GM12878 (cell line): ENCODE data around the gene SHH. TPM values are rescaled to one million over a fixed set of nuclear protein-coding genes. Genes with fewer than 3 reads are reported as not detected.

Experiments used
- ATAC-seq: fragments of 200-7000 bp; cut with Tn5 transposase; 3 replicates; pipeline ENCODE4 v1.9.1; 2020; ENCODE audit warnings: mild to moderate bottlenecking, moderate library complexity
- BruUV-seq: library from RNA; stranded (reverse); fragments of 400-500 nt; replicated peaks from 2 replicates; lab custom pipeline; 2021; lab: Mats Ljungman, UMichigan
- CTCF ChIA-PET: fragments of 300-600 bp; sonication (Branson Sonifier 250); formaldehyde crosslinking; extraction: SDS; loops from one replicate; lab custom pipeline; 2021; ENCODE audit warnings: inconsistent platforms; lab: Yijun Ruan, JAX
- POLR2A ChIA-PET: fragments of 350-600 bp; formaldehyde crosslinking; extraction: SDS; loops from one replicate; lab custom pipeline; 2021; ENCODE audit warnings: inconsistent platforms; lab: Charles Lee
- RAD21 ChIA-PET: fragments of 300-600 bp; sonication (Branson Sonifier 250); formaldehyde crosslinking; loops from one replicate; lab custom pipeline; 2023; ENCODE audit warnings: antibody characterized with exemption; ENCODE audit not compliant: unreplicated experiment; lab: Charles Lee
- SMC1A ChIA-PET: fragments of 300-600 bp; sonication (Branson Sonifier 250); formaldehyde crosslinking; loops from one replicate; lab custom pipeline; 2023; ENCODE audit not compliant: unreplicated experiment, uncharacterized antibody; lab: Charles Lee
- DNase-seq: peaks from one replicate; pipeline ENCODE4 v3.0.0-alpha.2; 2011; ENCODE audit warnings: low read depth, low spot score
- FAIRE-seq: peaks from 3 replicates; lab custom pipeline; 2011; peaks lifted over from hg19 to GRCh38; lab: Jason Lieb, UNC
- H2AFZ ChIP-seq: 2 replicates; pipeline ENCODE4 v1.6.0; 2011; ENCODE audit warnings: low read depth, low read length, control low read depth; ENCODE audit not compliant: control insufficient read depth
- H3K27ac ChIP-seq: 2 replicates; pipeline ENCODE4 v1.5.1; 2011; ENCODE audit warnings: control low read depth; ENCODE audit not compliant: control insufficient read depth, insufficient read depth
- H3K27me3 ChIP-seq, 2 experiments: replicated peaks in 1 of 2; 2 replicates each; pipeline versions ENCODE4 v1.6.0 to v1.6.1; 2011; ENCODE audit warnings: low read length in 1 of 2; ENCODE audit not compliant: control insufficient read depth in 2 of 2, insufficient read depth in 2 of 2
- H3K36me3 ChIP-seq, 2 experiments: 2 replicates each; pipeline ENCODE4 v1.5.1; 2011; ENCODE audit warnings: low read length in 1 of 2; ENCODE audit not compliant: control insufficient read depth in 2 of 2, insufficient read depth in 2 of 2
- H3K4me1 ChIP-seq: 2 replicates; pipeline ENCODE4 v1.6.1; 2011; ENCODE audit warnings: mild to moderate bottlenecking, low read length, moderate library complexity, mixed read lengths; ENCODE audit not compliant: control insufficient read depth, insufficient read depth
- H3K4me2 ChIP-seq: 2 replicates; pipeline ENCODE4 v1.6.0; 2011; ENCODE audit warnings: control low read depth; ENCODE audit not compliant: control insufficient read depth, insufficient read depth
- H3K4me3 ChIP-seq: fragments of 200-600 bp; sonication (generic); 2 replicates; pipeline ENCODE4 v1.5.1; 2016
- H3K79me2 ChIP-seq: 2 replicates; pipeline ENCODE4 v1.6.0; 2011; ENCODE audit warnings: low read length; ENCODE audit not compliant: control insufficient read depth, insufficient read depth
- H3K9ac ChIP-seq: 2 replicates; pipeline ENCODE4 v1.8.0; 2011; ENCODE audit warnings: low read length, control low read depth, mixed read lengths; ENCODE audit not compliant: control insufficient read depth, insufficient read depth
- H3K9me3 ChIP-seq: replicated peaks from 3 replicates; pipeline ENCODE4 v1.5.1; 2011; ENCODE audit warnings: mild to moderate bottlenecking, low read length; ENCODE audit not compliant: control insufficient read depth, insufficient read depth
- H4K20me1 ChIP-seq: 2 replicates; pipeline ENCODE4 v1.6.0; 2011; ENCODE audit not compliant: control insufficient read depth, insufficient read depth
- ATF2 ChIP-seq: IDR thresholded peaks from 2 replicates; pipeline ENCODE4 v1.6.1; 2012; ENCODE audit warnings: low read length, inconsistent platforms
- ATF3 ChIP-seq: IDR thresholded peaks from 2 replicates; pipeline ENCODE4 v1.6.1; 2011; ENCODE audit warnings: low read depth, mild to moderate bottlenecking, low read length, moderate library complexity, borderline replicate concordance; ENCODE audit errors: extremely low read depth
- ATF7 ChIP-seq: fragments of 450-650 bp; IDR thresholded peaks from 2 replicates; pipeline ENCODE4 v1.6.1; 2016; ENCODE audit warnings: low read depth, mild to moderate bottlenecking
- CHD4 ChIP-seq: fragments of 200-600 bp; sonication (generic); IDR thresholded peaks from 2 replicates; pipeline ENCODE4 v1.6.1; 2016; ENCODE audit warnings: mild to moderate bottlenecking
- EZH2 ChIP-seq: IDR thresholded peaks from 2 replicates; pipeline ENCODE4 v1.6.1; 2012; ENCODE audit warnings: low read depth, mild to moderate bottlenecking, control low read depth, inconsistent platforms, low read length, borderline replicate concordance; ENCODE audit not compliant: control insufficient read depth
- HDAC6 ChIP-seq: fragments of 200-600 bp; sonication (generic); IDR thresholded peaks from one replicate; pipeline ENCODE4 v1.8.0; 2017; ENCODE audit warnings: antibody characterized with exemption; ENCODE audit not compliant: unreplicated experiment
- JUNB ChIP-seq: IDR thresholded peaks from 2 replicates; pipeline ENCODE4 v1.6.1; 2016; ENCODE audit warnings: antibody characterized with exemption, mild to moderate bottlenecking
- POU2F2 ChIP-seq: IDR thresholded peaks from 3 replicates; pipeline ENCODE4 v1.6.1; 2011; ENCODE audit warnings: low read depth, mild to moderate bottlenecking, low read length, borderline replicate concordance
- RAD51 ChIP-seq: fragments of 450-650 bp; IDR thresholded peaks from 2 replicates; pipeline ENCODE4 v1.6.1; 2016; ENCODE audit warnings: moderate library complexity, mild to moderate bottlenecking, inconsistent platforms
- RCOR1 ChIP-seq: conservative IDR thresholded peaks from 2 replicates; pipeline ENCODE4 v1.6.1; 2012; ENCODE audit warnings: low read depth, low read length, improper control_type of control experiment
- SIX5 ChIP-seq: IDR thresholded peaks from 2 replicates; pipeline ENCODE4 v1.6.1; 2011; ENCODE audit warnings: mild to moderate bottlenecking, low read depth, low read length, moderate library complexity; ENCODE audit not compliant: severe bottlenecking
- WRNIP1 ChIP-seq: IDR thresholded peaks from 2 replicates; pipeline ENCODE4 v1.6.1; 2011; ENCODE audit warnings: low read depth, low read length, improper control_type of control experiment, borderline replicate concordance
- ZBTB11 ChIP-seq: fragments of 450-650 bp; formaldehyde crosslinking; IDR thresholded peaks from 2 replicates; pipeline ENCODE4 v1.5.0; 2022; ENCODE audit warnings: mild to moderate bottlenecking, missing genetic modification characterization
- WGBS: methylation state at CpG from one replicate; pipeline ENCODE4 v1.1.6; 2016; ENCODE audit warnings: low lambda C conversion rate; ENCODE audit not compliant: insufficient replicate concordance, insufficient coverage; ENCODE audit errors: missing lambda C conversion rate; 5-methylcytosine and 5-hydroxymethylcytosine counted together
- in situ Hi-C: fragments of 300-500 bp; cut with MboI; formaldehyde crosslinking; loops from 9 replicates; pipeline ENCODE4 v1.14.3; 2018; ENCODE audit warnings: mixed read lengths
- intact Hi-C: fragments of 100-400 bp; cut with micrococcal nuclease; formaldehyde crosslinking; loops from one replicate; pipeline ENCODE4 v1.14.2; 2022; ENCODE audit not compliant: unreplicated experiment
- polyA plus RNA-seq, 11 experiments: library from polyadenylated mRNA; depleted of rRNA in 4 of 11; unstranded in 6 of 11; stranded (reverse) in 5 of 11; fragments of >200 nt; fragmentation: Nextera tagmentation in 4 of 11; fragmentation: Illumina TruSeq in 1 of 11; extraction: Ambion mirVana in 4 of 11; extraction: Trizol in 1 of 11; gene quantifications; 1 replicate in 1 of 11; 2 replicates in 10 of 11; pipeline versions ENCODE4 v1.2.1 to v1.2.3, GENCODE V29; 2011 to 2016; ENCODE audit warnings: inconsistent platforms in 2 of 11, missing spikeins in 2 of 11, low read depth in 1 of 11
- total RNA-seq, 4 experiments: library from RNA; depleted of rRNA in 3 of 4; stranded (reverse); fragments of >200 nt in 3 of 4; fragmentation: Illumina TruSeq in 1 of 4; extraction: Trizol in 1 of 4; gene quantifications; 2 replicates each; pipeline versions ENCODE4 v1.2.1 to v1.2.3, GENCODE V29; 2013 to 2021
- TF ChIP-seq, protein P1 (sequence below): IDR thresholded peaks from 2 replicates; pipeline ENCODE4 v1.6.1; 2012; ENCODE audit warnings: low read depth, low read length, improper control_type of control experiment

The SHH gene
- total and polyA plus RNA-seq, 10 of the 15 experiments (the other 5 are each of a cell fraction or from before 2014, with no cell fraction given): not detected

GRCh38 chr7:155759740-155760430 is 52.4 kb downstream of the SHH start:
- no peak overlapping the region for H3K27ac ChIP-seq
- no peaks in the 10 kb centered on the region for H3K27me3 ChIP-seq
- H3K4me2 ChIP-seq: no peak overlapping the region
- H3K36me3 ChIP-seq: peaks cover 23 to 26% of the 10 kb centered on the region in 2 experiments
- intact Hi-C loops (loop anchor here (10.0 kb wide), 2 partner anchors 555 to 835 kb away; no protein-coding TSS in a partner anchor), in situ Hi-C loops (loop anchor here (10.0 to 25.0 kb wide), 2 partner anchors 373 to 555 kb away; no protein-coding TSS in a partner anchor)
- no peak overlapping the region for H3K4me3 ChIP-seq
- ATAC-seq (no peak), FAIRE-seq (no peak), DNase-seq (no peak)
- peaks cover 79% of the 10 kb centered on the region for H3K79me2 ChIP-seq
- 96% methylated on average over 9 of the region's 9 CpGs for WGBS
- BruUV-seq: no TSS peak
- H3K9me3 ChIP-seq: peaks cover 15% of the 10 kb centered on the region; the same call in 2 of the 3 replicates
- CTCF ChIA-PET: interaction anchor here (1.9 kb wide), 1 partner anchor 8 kb away, joined by 8 read pairs; no protein-coding TSS in a partner anchor
- H2AFZ ChIP-seq: no peak overlapping the region
- POLR2A ChIA-PET: interaction anchor here (0.6 kb wide), 1 partner anchor 11 kb away, joined by 5 read pairs; no protein-coding TSS in a partner anchor
- RAD21 ChIA-PET: no interaction called here
- SMC1A ChIA-PET: no interaction called here
- H3K9ac ChIP-seq: no peak overlapping the region
- peaks cover 41% of the 10 kb centered on the region for H3K4me1 ChIP-seq
- no peaks in the 10 kb centered on the region for H4K20me1 ChIP-seq
- TF ChIP-seq ZBTB11 (CRISPR knock-in tag) (no peak), SIX5 (no peak), CHD4 (no peak), RCOR1 (no peak), WRNIP1 (no peak), HDAC6 (no peak), JUNB (no peak), EZH2 (no peak), RAD51 (no peak), ATF2 (no peak), ATF7 (no peak), ATF3 (no peak), POU2F2 (no peak)
- TF ChIP-seq, protein P1, sequence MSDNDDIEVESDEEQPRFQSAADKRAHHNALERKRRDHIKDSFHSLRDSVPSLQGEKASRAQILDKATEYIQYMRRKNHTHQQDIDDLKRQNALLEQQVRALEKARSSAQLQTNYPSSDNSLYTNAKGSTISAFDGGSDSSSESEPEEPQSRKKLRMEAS: no peak
